HCT116 (cell line): ENCODE data around the gene HOXB9. TPM values are rescaled to one million over a fixed set of nuclear protein-coding genes. Genes with fewer than 3 reads are reported as not detected.
A peak's percentile ranks its signal among the peaks of the same experiment; 100 is the strongest.

Source experiments
- ATAC-seq: fragments of 200-7000 bp; cut with Tn5 transposase; 2 replicates; pipeline ENCODE4 v1.9.1; 2020; ENCODE audit warnings: mild to moderate bottlenecking, moderate library complexity
- BruUV-seq: library from RNA; stranded (reverse); fragments of 400-500 nt; replicated peaks from 2 replicates; lab custom pipeline; 2021; lab: Mats Ljungman, UMichigan
- CTCF ChIA-PET: fragments of 300-600 bp; sonication (Branson Sonifier 250); formaldehyde crosslinking; loops from one replicate; lab custom pipeline; 2021; ENCODE audit warnings: antibody characterized with exemption; lab: Charles Lee
- POLR2A ChIA-PET: fragments of 300-600, 350-600 bp; sonication (Branson Sonifier 250); formaldehyde crosslinking; loops from one replicate; lab custom pipeline; 2021; ENCODE audit warnings: antibody characterized with exemption; lab: Charles Lee
- RAD21 ChIA-PET, 2 experiments: fragments of 300-600 bp; sonication (Branson Sonifier 250); formaldehyde crosslinking; loops; one replicate each; lab custom pipeline; 2023; ENCODE audit warnings: low total read pairs in 2 of 2; ENCODE audit not compliant: uncharacterized antibody in 2 of 2, unreplicated experiment in 2 of 2, low non-redundant PET in 1 of 2; lab: Charles Lee
- DNase-seq: peaks from one replicate; pipeline ENCODE4 v3.0.0-alpha.2; 2010; ENCODE audit warnings: low read depth, low spot score
- H2AFZ ChIP-seq: fragments of 200-600 bp; shearing (Covaris generic), sonication (generic); 2 replicates; pipeline ENCODE4 v1.6.1; 2017; ENCODE audit warnings: low read depth, mixed run types, mixed read lengths, antibody characterized with exemption, low read length; ENCODE audit not compliant: poor library complexity, severe bottlenecking
- H3K27ac ChIP-seq: 2 replicates; pipeline ENCODE4 v1.5.1; 2012; ENCODE audit warnings: low read depth, low read length
- H3K27me3 ChIP-seq: fragments of 200-600 bp; sonication (generic); 2 replicates; pipeline ENCODE4 v1.6.1; 2016; ENCODE audit warnings: mixed run types, low read length, mixed read lengths; ENCODE audit not compliant: insufficient read depth
- H3K36me3 ChIP-seq, 2 experiments: fragments of 200-500 bp in 1 of 2; fragments of 200-600 bp in 1 of 2; sonication (Bioruptor generic) in 1 of 2; sonication (generic) in 1 of 2; 2 replicates each; pipeline versions ENCODE4 v1.5.1 to v1.6.1; 2014 to 2016; ENCODE audit warnings: low read length in 2 of 2, inconsistent platforms in 1 of 2, mixed read lengths in 1 of 2, mixed run types in 1 of 2; ENCODE audit not compliant: insufficient read depth in 2 of 2, control insufficient read depth in 1 of 2
- H3K4me1 ChIP-seq, 2 experiments: fragments of 200-600 bp in 1 of 2; sonication (generic) in 1 of 2; 2 replicates each; pipeline versions ENCODE4 v1.5.1 to v1.6.1; 2012 to 2017; ENCODE audit warnings: low read length in 2 of 2, inconsistent platforms in 1 of 2, mild to moderate bottlenecking in 1 of 2, mixed read lengths in 1 of 2, mixed run types in 1 of 2, moderate library complexity in 1 of 2; ENCODE audit not compliant: insufficient read depth in 2 of 2, control insufficient read depth in 1 of 2
- H3K4me2 ChIP-seq: fragments of 200-600 bp; sonication (generic); 2 replicates; pipeline ENCODE4 v1.6.1; 2017; ENCODE audit warnings: mixed run types, low read length, mixed read lengths
- H3K4me3 ChIP-seq, 2 experiments: fragments of 200-600 bp in 1 of 2; sonication (generic) in 1 of 2; replicated peaks in 1 of 2; 2 replicates each; pipeline ENCODE4 v1.5.1; 2011 to 2016; ENCODE audit warnings: low read length in 2 of 2, control low read depth in 1 of 2, low read depth in 1 of 2, mild to moderate bottlenecking in 1 of 2, mixed read lengths in 1 of 2, mixed run types in 1 of 2
- H3K79me2 ChIP-seq: fragments of 200-600 bp; sonication (generic); 2 replicates; pipeline ENCODE4 v1.6.1; 2017; ENCODE audit warnings: mild to moderate bottlenecking, mixed run types, low read length, moderate library complexity, mixed read lengths; ENCODE audit not compliant: insufficient read depth
- H3K9ac ChIP-seq: fragments of 200-600 bp; sonication (generic); 2 replicates; pipeline ENCODE4 v1.6.1; 2016; ENCODE audit warnings: low read length, mixed read lengths
- H3K9me2 ChIP-seq: fragments of 200-600 bp; sonication (generic), shearing (Covaris generic); 2 replicates; pipeline ENCODE4 v1.6.1; 2017; ENCODE audit warnings: mixed run types, mild to moderate bottlenecking, moderate library complexity; ENCODE audit not compliant: insufficient read depth
- H3K9me3 ChIP-seq, 2 experiments: fragments of 200-500 bp in 1 of 2; fragments of 200-600 bp in 1 of 2; sonication (Bioruptor generic) in 1 of 2; sonication (generic) in 1 of 2; 2 replicates each; pipeline ENCODE4 v1.6.1; 2014 to 2017; ENCODE audit warnings: low read length in 2 of 2, mixed read lengths in 2 of 2, inconsistent platforms in 1 of 2, low read depth in 1 of 2, mild to moderate bottlenecking in 1 of 2, mixed run types in 1 of 2, moderate library complexity in 1 of 2; ENCODE audit not compliant: control insufficient read depth in 1 of 2, insufficient read depth in 1 of 2
- H4K20me1 ChIP-seq: fragments of 200-600 bp; sonication (generic), shearing (Covaris generic); 2 replicates; pipeline ENCODE4 v1.6.1; 2017; ENCODE audit warnings: mixed run types, mild to moderate bottlenecking, moderate library complexity; ENCODE audit not compliant: insufficient read depth
- CTCF ChIP-seq, 3 experiments: fragments of 200-600 bp in 1 of 3; sonication (generic) in 1 of 3; IDR thresholded peaks in 2 of 3; conservative IDR thresholded peaks in 1 of 3; 2 replicates each; pipeline ENCODE4 v1.5.1; 2012 to 2017; ENCODE audit warnings: low read depth in 2 of 3, low read length in 2 of 3, antibody characterized with exemption in 1 of 3, borderline replicate concordance in 1 of 3, control low read depth in 1 of 3, mild to moderate bottlenecking in 1 of 3, mixed read lengths in 1 of 3, mixed run types in 1 of 3, moderate library complexity in 1 of 3; ENCODE audit not compliant: insufficient read depth in 1 of 3
- POLR2AphosphoS5 ChIP-seq: IDR thresholded peaks from 2 replicates; pipeline ENCODE4 v1.6.1; 2011; ENCODE audit warnings: mild to moderate bottlenecking, low read depth, low read length, moderate library complexity
- RAD21 ChIP-seq: IDR thresholded peaks from 2 replicates; pipeline ENCODE4 v1.6.1; 2012; ENCODE audit warnings: low read depth, mild to moderate bottlenecking
- intact Hi-C: fragments of 100-400 bp; cut with micrococcal nuclease; formaldehyde crosslinking; loops from 2 replicates; pipeline ENCODE4 v1.10.0; 2022
- total RNA-seq: library from RNA; stranded (reverse); gene quantifications from one replicate; pipeline ENCODE4 v1.2.1, GENCODE V29; 2021; ENCODE audit not compliant: unreplicated experiment

HOXB9 gene
- total RNA-seq, 1 experiment from 2014 or later = 40.1 TPM

DNA sequence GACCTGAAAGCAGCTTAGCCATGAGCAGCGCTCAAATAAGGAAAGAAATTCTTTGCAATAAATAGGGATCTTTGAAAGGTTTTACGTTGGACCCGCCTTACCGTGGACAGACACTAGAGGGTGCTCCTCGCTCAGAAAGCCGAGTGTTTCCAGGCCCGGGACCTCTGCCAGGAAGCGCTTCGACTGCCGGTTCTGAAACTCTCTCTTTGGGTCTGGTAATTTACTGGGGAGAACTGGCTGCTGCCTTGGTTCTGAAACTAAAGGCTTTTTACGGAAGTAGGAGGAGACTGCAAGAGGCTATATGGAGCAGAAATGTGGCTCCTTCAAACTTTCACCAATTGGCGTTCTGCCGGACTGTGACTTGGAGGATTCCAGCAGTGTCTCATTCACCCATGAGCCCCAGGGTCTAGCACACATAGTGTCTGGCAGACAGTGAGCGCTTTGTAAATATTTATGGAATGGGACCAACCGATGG lies 45.6 kb upstream of the HOXB9 start:
- Histone ChIP-seq H4K20me1 (no peaks in the 10 kb centered on the region), H3K36me3 (no peaks in the 10 kb centered on the region), H3K4me2 (peak overlapping the region; percentile 81), H2AFZ (peak overlapping the region; percentile 100), H3K27ac (no peak overlapping the region), H3K9me2 (no peaks in the 10 kb centered on the region)
- CTCF ChIA-PET = interaction anchor here (0.6 to 12.8 kb wide), 34 partner anchors 9 to 457 kb away, joined by 3 to 221 read pairs (median 5); partner anchors contain the start of genes ATP5MC1 and HOXB13
- ATAC-seq = peak; percentile 87
- TF ChIP-seq RAD21 (peak; percentile 94), POLR2AphosphoS5 (no peak), CTCF (IDR thresholded peaks at IDR 0.05 in 2 of 3, conservative IDR thresholded peaks at IDR 0.05 in 1 of 3; ENCODE audit: borderline replicate concordance in 1 of 3, insufficient read depth in 1 of 3, low read depth in 2 of 3, low read length in 2 of 3) (peak; percentile 92 to 99 (median 98))
- TF ChIP-seq, all 23 proteins: peak for 2
- intact Hi-C loops = loop anchor here (2.0 kb wide), 2 partner anchors 119 to 361 kb away; no protein-coding TSS in a partner anchor
- RAD21 ChIA-PET = interaction anchor here (0.6 to 1.6 kb wide), 4 partner anchors 52 to 361 kb away, joined by 4 to 10 read pairs (median 4); no protein-coding TSS in a partner anchor
- no TSS peak for BruUV-seq
- H3K27me3 ChIP-seq = no peaks in the 10 kb centered on the region
- peak overlapping the region; percentile 21 to 52 for H3K4me3 ChIP-seq
- no peaks in the 10 kb centered on the region for H3K9me3 ChIP-seq
- peaks cover 0 to 10% of the 10 kb centered on the region in 2 experiments; a peak in 3 of 4 replicates for H3K4me1 ChIP-seq
- H3K79me2 ChIP-seq = no peaks in the 10 kb centered on the region
- peak overlapping the region; percentile 44; the same call in 1 of the 2 replicates for H3K9ac ChIP-seq
- DNase-seq = peak; percentile 59
- POLR2A ChIA-PET = interaction anchor here (0.9 to 1.6 kb wide), 4 partner anchors 11 to 221 kb away, joined by 3 to 4 read pairs (median 4); partner anchors contain the start of gene ATP5MC1
